ENCODE results near the gene TMED8.
"Not testable (repeated sequence)": the region's sequence is repeated elsewhere in the genome, so short reads cannot be mapped to it uniquely, and the experiment has no call there.

The TMED8 gene, protein sequence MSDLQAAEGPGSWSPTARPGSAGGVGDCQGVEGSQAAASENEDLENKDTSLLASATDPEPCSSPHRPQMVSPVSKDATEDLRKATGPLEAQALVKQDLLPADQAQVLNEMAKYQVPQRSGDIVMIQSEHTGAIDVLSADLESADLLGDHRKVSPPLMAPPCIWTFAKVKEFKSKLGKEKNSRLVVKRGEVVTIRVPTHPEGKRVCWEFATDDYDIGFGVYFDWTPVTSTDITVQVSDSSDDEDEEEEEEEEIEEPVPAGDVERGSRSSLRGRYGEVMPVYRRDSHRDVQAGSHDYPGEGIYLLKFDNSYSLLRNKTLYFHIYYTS

DNA sequence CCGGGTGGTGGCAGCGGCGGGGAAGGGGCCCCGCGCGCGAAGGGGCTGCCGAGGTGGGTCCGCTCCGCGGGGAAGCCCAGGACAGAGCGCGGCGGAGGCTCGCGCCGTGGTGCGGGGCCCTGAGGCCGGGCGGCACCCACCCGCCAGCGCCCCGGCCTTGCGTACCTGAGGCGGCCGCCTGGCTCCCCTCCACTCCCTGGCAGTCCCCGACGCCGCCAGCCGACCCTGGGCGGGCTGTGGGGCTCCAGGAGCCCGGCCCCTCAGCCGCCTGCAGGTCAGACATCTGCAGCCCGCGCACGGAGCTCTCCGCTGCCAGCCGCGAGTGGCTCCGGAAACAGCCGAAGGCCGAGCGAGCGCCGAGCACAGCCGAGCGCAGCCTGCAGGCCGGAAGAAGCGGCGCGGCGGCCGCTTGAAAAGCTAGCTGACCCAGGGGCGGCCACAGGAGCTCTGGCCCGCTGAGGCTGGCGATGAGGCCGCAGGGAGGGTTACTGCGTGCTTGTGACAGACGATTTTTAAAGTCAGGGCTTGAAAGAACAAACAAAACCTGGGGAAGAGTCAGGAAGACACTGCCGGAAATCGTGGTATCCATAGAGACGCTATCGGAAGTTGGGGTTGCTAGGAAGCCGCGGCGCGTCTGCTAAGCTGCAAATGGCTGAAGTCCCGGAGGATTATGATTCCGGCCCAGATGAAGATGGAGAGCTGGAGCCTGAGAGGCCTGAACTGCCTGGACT, at the start of gene TMED8, which contains the start of gene SAMD15:
Gene TMED8, minus strand, starts transcription at position 324 of the 731 bp plus-strand sequence. Its CDS starts 41 bp downstream, at position 283.
Gene SAMD15, plus strand, starts transcription at position 609 of the 731 bp plus-strand sequence. Its CDS starts 40 bp downstream, at position 649.
- DNase-seq (ENCODE audit: low read depth in 2 of 2) = peak; percentile 61 to 77

DNA sequence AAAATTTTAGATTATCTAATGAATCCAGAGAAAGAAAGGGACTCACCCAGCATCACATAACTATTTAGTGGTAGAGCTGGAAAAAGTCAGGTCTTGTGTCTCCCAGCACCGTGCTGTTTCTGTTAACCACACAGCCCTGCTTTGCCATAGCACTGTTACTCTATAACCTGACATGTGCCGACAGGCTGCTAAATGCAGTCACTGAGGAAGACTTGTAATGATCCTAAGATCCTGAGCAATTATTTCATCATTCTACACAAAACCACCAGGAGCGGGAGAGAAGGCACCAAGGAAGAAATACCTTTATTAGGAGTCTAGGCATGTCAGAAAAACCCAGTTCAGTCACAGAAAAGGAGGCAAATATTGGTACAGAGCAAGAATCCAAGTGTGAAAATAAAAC, 49.5 kb upstream of the TMED8 start:
- no peak for DNase-seq (ENCODE audit: low read depth in 2 of 2)

DNA sequence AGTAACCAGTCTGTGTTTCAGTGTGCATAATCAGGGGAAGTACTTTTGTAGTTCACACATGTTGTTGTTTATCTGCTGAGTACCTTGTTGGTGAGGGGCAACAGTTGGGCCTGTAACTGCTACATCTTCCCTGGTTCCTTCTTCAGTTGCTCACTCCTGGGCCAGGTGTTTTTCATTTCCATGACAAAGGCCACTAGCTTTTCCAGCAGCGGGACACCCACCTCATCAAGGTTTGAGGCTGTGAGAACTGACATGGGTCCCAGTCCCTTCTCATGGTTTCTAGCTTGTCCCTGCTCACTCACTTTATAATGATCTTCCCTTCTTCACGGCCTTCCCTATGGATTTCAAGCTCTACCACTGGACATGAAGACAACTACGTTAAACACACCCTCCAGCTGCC, 48.0 kb upstream of the TMED8 start:
- no peak for DNase-seq (ENCODE audit: low read depth in 2 of 2)

DNA sequence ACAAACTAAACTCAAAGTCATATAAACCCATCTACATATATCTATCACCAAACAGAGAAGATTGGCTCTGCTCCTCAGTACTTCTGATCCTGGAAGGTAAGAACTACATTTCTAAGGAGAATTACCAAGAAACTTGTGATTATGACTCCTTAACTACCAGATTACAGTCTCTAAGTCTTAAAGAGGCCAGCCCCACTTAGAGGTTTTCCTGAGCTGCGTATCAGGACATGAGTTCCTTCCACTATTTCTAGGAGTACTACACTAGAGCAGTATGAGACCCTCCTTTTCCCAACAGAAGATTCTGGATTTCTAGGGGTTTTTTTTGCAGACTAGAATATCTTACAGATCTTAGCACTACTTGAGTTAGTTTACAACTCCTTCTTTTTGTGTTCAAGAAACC, 46.5 kb upstream of the TMED8 start, which contains the start of gene NOXRED1:
Gene NOXRED1, minus strand, starts transcription at position 101 of the 400 bp plus-strand sequence. CDS start 634 bp downstream, outside the sequence.
- DNase-seq (ENCODE audit: low read depth in 2 of 2) = no peak

DNA sequence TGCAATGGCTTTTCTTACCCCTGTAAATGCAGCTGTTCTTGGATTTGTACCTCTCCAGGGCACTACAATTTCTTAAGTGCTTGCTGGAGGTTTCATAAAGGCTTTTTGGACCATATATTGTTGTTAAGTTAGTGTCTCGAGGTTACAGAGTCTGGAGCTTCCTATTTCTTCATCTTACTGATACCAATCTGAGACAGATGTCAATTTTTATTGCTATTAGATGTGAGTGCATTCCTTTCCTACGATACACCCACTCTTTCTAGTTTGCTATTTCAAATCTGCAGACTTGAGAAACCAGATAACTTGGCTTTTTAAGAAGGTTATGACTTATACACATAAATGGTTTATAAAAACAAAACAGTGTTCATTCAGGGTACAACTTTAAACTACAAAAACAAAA, 44.3 kb upstream of the TMED8 start:
- no peak for DNase-seq (ENCODE audit: low read depth in 2 of 2)

DNA sequence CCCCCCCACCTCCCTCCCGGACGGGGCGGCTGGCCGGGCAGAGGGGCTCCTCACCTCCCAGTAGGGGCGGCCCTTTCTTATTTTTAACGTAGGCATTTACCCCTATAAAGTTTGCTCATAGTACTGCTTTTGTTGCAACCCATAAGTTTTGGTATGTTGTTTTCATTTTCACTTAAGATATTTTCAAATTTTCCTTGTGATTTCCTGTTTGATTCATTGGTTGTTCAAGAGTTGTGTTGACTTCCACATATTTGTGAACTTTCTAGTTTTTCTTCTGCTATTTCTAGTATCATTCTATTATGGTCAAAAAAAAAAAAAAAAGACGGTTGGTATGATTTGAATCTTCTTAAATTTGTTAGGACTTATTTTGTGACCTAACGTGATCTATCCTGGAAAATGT, 39.9 kb upstream of the TMED8 start:
- no peak for DNase-seq (ENCODE audit: low read depth in 2 of 2)

DNA sequence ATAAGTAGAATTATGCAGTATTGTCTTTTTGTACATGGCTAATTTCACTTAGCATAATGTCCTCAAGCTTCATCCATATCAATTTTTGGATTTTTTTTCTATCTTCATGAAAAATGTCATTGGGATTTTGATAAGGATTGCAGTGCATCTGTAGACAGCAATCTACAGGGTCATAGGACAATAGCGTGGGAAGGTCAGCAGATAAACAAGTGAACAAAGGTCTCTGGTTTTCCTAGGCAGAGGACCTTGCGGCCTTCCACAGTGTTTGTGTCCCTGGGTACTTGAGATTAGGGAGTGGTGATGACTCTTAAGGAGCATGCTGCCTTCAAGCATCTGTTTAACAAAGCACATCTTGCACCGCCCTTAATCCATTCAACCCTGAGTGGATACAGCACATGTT, 39.2 kb upstream of the TMED8 start:
- not testable (repeated sequence) for DNase-seq (ENCODE audit: low read depth in 2 of 2)

DNA sequence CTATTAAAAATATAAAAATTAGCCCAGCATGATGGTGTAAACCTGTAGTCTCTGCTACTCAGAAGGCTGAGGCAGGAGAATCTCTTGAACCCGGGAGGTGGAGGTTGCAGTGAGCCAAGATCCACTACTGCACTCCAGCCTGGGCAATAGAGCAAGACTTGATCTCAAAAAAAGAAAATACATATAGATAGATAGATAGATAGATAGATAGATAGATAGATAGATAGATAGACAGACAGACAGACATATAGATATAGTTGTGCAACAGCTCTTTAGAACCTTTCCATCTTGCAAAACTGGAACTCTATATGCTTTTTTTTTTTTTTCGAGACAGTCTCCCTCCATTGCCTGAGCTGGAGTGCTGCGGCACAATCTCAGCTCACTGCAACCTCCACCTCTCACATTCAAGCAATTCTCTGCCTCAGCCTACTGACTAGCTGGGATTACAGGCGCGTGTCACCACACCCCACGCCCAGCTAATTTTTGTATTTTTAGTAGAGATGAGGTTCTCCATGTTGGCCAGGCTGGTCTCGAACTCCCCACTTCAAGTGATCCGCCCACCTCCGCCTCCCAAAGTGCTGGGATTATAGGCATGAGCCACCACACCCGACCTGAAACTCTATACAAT, 38.6 kb upstream of the TMED8 start:
- DNase-seq (ENCODE audit: low read depth in 2 of 2) = not testable (repeated sequence)

DNA sequence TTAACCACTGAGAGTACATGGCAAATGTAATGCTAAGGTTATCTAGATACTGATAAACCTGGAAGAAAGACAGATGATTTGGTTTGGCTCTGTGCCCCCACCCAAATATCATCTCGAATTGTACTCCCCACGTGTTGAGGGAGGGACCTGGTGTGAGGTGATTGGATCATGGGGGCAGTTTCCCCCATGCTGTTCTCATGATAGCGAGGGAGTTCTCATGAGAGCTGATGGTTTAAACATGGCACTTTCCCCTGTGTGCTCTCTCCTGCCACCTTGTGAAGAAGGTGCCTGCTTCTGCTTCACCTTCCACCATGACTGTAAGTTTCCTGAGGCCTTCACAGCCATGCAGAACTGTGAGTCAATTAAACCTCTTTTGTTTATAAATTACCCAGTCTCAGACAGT, 32.2 kb upstream of the TMED8 start:
- no peak for DNase-seq (ENCODE audit: low read depth in 2 of 2)

DNA sequence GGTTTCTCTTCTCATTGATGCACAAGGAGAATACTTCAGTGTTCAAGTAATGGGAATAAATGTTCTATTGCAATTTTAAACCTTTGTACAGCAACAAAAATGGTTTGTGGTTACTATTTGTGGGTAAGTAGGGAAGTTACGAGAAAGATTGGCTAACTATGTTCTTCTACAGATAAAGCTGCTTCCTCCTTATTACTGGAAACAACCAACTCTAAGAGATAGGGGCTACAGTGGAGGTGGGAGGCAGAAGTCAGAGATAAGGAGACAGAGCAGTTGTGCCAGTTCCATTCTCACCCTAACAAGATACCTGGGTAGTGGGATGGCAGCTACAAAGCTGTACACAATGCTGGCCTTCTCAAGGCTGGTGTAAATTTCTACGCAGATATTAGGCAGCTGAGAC, 30.3 kb upstream of the TMED8 start:
- no peak for DNase-seq (ENCODE audit: low read depth in 2 of 2)

DNA sequence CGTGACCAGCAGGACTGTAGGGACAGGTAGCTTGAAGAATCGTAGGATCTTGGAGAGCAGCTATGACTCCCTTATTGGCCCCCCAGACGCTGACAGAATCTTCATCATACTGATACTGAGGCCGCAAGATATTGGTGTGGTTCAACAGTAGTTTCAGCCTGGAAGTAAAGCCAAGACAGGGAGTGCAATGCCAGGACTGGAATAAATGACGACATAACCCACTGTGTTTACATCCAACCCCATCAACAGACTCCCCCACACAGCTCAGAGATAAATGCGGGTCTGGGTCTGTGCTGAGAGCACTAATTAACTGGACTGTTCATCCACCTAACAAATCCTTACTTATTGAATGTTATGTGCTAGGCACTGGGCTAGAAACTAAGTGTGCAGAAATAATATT, 29.8 kb upstream of the TMED8 start:
- no peak for DNase-seq (ENCODE audit: low read depth in 2 of 2)

DNA sequence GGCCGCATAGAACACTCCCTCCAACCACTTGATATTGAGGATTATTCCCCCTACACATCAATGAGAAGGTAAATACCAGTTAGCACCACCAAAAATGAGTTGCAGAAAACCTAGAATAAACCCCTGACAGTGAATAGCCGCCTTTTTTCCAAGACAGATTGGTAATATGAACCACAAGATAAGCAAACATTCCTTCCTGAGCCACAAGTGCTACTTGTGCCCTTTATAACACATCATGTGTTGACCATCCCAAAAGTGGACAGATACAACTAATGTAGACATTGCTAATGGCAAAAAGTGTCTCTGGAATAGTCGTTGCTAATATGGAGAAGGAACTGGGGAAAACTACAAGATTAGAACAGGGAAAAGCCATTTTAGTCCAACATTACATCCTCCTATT, 29.2 kb upstream of the TMED8 start:
- no peak for DNase-seq (ENCODE audit: low read depth in 2 of 2)

DNA sequence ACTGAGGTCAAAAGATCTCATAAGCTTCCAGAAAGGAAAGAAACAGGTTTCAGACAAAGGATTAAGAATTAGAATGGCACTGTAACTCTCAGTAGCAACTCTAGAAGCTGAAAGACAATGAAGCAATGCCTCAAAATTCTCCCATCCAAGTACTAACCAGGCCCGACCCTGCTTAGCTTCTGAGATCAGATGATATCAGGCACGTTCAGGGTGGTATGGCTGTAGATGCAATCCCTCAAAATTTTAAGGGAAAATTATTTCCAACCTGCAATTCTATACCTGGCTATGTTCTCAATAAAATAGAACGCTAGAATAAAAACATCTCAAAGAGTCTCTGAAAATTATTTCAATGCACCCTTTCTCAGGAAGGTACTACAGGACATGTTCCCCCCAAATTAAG, 26.9 kb upstream of the TMED8 start:
- no peak for DNase-seq (ENCODE audit: low read depth in 2 of 2)

DNA sequence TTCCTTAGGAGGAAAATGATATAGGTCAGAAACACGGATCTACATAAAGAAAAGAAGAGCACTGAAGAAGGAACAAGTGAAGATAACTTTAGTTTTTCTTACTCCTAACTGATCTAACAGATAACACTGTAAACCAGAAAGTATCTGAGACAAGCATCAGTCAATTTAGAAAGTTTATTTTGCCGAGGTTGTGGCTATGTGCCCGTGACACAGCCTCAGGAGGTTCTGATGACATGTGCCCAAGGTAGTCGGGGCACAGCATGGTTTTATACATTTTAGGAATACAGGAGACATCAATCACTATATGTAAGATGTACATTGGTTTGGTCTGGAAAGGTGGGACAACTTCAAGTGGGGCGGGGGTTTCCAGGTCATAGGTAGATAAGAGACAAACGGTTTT, 23.3 kb upstream of the TMED8 start:
- DNase-seq (ENCODE audit: low read depth in 2 of 2) = no peak

DNA sequence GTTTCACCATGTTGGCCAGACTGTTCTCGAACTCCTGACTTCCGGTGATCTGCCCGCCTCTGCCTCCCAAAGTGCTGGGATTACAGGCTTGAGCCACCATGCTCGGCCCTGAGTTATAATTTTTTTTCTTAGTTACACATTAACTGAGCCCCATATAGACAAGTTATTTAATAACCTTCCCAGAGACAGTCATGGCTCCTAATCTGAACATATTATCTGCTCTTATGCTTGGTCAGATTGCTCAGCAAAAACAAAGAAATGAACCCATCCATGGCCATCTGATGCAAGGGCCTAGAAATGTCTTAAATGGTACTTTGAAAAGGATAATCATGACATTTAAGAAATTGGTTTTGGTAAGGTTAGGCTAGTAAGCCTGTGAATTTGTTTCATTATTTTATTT, 13.3 kb upstream of the TMED8 start:
- no peak for DNase-seq (ENCODE audit: low read depth in 2 of 2)

DNA sequence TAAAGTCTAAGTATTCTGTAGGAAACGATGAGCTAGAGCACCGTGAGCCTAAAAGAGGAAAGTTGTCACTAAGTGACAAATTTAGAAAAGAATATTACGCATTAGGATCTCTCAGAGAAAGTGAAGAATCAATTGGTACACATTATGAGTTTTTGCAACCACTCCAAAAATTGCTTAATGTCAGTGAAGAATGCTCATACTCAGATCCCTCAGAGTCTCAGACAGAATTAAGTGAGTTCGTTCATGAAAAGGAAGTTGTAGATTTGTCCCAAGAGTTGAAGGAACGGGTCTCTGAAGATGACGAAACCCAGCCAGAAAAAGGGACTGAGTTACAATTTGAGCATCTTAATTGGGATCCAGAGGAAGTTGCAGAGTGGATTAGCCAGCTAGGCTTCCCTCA, 1.8 kb upstream of the TMED8 start:
- DNase-seq (ENCODE audit: low read depth in 2 of 2) = no peak

DNA sequence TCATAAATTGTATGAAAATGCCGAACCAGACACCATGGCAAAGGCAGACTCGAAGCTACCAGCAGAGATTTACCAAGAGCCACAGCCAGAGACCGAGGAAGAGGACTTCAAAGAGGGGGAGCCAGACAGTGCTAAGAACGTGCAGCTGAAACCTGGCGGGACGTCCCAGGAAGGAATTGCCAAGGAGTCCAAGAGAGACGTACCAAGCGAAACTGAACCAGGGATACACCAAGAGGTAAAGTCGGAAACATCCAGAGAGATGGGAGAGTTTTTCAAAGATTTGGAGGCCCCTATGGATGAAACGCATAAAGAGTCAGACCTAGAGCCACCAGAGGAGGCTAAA, 579 bp upstream of the TMED8 start:
- DNase-seq (ENCODE audit: low read depth in 2 of 2) = no peak

DNA sequence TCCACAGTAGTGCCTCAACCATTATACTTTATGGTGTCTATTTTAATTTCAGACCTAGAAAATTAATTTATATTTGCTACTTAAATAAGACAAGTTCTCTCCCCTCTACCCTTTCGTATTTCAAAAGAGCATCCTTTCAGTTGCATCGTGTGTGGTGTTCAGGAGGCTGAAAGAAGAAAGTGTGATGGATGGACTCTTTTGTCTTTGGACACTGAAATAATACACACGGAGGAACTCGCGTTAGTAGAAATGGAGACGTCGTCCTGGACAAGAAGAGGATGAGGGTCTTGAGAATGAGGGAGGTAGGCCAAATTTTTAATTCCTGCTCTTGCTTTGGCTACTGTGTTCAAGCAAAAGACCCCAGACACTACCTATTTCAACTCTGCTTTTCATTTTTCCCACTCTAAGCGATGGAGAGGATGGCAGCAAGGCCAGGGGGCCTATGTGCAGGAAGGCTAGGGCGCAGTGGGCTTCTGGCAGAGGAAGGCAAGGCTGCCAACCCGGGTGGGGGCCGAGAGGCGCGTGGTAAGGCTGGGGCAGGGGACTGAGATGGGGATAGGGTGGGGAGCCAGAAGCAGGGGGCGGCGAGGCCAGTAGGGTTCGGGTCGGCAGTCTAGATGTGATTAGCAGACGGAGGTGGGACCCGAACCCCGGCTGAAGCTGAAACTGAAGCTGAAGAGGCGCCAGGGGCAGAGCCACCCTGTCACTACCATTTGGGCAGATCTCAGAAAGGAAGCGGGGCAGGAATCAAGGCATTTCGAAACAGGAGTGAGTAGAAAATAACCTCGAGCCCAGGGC, 722 bp downstream of the TMED8 start:
- DNase-seq (ENCODE audit: low read depth in 2 of 2) = peak; percentile 12 to 19

DNA sequence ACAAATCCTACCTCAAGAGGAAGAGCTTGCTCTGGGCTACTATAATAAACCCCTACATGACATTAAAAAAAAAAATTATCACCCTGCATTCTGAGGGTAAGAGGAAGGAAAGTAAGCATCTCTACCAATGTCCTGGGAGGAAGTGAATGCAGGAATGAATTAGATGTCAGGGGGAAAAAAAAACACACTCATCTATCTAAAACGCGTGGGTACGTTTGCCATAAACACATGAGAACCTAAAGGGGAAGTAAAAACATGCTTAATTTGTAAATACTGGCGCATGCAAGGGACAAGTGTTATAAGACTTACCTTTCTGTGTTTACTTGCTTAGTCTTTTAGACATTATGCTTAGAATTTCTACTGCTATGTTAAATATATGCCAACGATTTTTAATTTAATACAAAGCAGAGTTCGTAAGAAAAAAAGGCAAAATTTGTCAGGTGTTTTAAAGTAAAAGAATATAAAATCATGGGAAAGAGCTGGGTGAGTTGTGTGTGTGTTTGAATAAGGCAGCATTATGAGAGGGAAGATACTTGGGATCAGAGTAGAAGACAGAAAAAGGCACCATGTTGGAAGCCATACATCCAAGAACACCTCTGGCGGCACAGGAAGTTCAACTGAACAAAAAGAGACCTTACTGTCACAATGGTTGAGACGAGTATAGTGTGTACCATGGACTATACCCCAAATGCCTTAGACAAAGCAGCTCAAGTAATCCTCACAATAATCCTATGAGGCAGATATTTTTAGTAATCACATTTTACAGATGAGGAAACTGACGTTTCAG, 1.5 kb downstream of the TMED8 start:
- DNase-seq (ENCODE audit: low read depth in 2 of 2) = no peak

DNA sequence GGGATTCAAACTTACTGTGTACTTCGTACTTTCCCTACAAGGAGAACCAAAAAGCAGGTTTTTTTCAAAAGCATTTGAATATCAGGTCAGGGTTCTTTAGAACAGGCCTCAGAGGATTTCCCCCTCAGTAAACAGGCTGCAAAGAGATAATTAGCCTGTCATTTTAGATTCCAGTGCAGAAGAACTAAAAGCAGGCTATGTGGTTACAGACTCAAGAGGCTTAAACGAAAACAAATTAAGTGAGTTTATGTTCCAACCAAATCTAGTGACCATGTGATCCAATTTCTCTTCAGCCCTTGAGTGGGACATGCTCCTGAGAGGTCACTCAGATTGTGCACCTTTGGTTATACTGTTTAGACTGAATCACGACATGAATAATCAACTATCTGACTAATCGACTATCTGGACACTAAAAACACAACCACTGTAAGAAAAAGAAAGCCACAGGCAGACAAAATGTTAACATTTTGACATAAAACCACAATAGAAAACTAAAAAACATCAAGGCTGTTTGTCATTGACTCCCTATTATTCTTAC, 4.5 kb downstream of the TMED8 start:
- no peak for DNase-seq (ENCODE audit: low read depth in 2 of 2)

DNA sequence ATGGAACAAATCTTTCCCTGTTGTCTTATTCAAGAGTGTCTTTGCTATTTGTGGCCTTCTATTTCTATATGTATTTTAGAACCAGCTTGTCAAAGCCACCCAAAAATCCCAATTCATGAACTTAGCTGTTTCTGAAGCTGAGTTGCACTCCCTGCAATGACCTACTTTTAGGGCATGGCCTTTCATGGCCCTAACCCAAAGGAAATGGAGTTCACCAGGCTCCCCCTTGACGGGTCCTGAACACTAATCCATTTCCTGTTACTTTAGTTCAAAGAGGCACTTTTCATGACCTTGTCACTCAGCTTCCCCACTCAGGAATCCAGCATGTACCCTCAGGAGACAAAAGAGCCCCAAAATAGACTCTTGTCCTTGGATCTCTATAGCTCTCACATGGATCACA, 7.6 kb downstream of the TMED8 start:
- DNase-seq (ENCODE audit: low read depth in 2 of 2) = no peak

All from stimulated activated CD4-positive, alpha-beta T cell treated with anti-CD3 and anti-CD28 coated beads, Interleukin-15, amount 100 ng/mL, for 48 hours (primary cell).